Stimulated activated CD4-positive, alpha-beta T cell treated with anti-CD3 and anti-CD28 coated beads, Interleukin-4, amount 100 ng/mL, for 48 hours (primary cell): Measurements from ENCODE around the gene CXorf65.

Source experiments
- DNase-seq, 2 donors: peaks; one replicate each; pipeline ENCODE4 v3.0.0-alpha.2; 2020; ENCODE audit warnings: low read depth in 2 of 2

Gene CXorf65

DNA sequence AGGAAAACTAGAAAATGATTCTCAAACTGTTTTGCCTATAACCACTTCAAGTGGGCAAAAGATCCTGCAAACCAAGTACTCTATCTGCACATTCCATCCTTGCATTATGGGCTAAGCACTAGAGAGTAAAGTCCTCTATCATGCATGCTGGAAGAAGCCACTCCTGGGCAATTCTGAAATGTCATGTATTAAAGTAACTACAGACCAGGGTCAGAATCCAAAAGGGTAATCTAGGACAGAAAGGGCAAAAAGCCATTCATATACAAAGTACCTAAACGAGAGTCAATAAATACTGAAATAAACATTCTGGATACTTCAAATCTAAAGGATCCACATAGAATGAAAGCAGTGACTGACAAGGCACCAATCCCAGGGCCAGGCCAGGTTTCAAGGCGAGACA, 39.5 kb downstream of the CXorf65 start:
- no peak for DNase-seq

DNA sequence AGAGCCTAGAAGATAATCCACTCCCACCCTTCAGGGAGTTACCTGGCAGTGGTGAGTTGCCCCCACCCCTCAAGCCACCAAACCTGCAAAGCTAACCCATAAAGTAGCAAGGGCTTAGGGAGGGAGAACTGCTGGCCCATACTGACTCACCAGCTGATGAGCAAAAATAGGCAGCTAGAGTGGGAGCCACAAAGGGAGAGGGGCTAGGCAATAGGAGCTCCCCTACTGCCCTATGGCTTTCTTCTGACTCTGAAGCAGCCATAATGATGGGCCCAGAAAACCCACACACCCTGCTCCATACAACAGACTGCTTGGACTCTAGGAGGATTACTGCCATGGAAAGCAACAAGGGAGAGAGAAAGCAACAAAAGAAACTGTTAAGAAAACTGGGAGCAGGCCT, 46.4 kb downstream of the CXorf65 start:
- DNase-seq: no peak

GRCh38 chrX:71057848-71058530, 48.6 kb downstream of the CXorf65 start:
- DNase-seq: no peak

DNA sequence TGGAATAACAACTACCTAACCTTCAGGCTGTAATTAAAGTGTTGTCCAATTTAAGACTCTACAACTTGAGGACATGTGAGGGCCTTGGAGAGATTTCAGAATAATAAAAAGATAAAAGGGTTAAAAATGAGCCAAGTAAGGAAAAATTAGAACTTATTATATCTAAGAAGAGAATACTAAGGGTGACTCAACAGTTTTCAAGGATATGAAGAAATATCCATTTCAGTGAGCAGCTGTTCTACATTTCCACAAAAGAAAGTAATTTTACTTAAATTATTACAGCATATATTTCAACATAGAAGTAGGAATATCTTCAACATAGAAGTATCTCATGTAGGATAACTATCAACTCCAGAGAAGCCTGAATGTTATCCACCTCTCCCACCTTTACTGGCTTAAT, 49.7 kb downstream of the CXorf65 start:
- no peak for DNase-seq
